CD4-positive, alpha-beta T cell (primary cell): ENCODE data around the gene CLEC2B. TPM values are rescaled to one million over a fixed set of nuclear protein-coding genes. Genes with fewer than 3 reads are reported as not detected.

Experiments used
- ATAC-seq: fragments of 200-7000 bp; cut with Tn5 transposase; one replicate; pipeline ENCODE4 v1.10.0; 2022; ENCODE audit warnings: mild to moderate bottlenecking; ENCODE audit not compliant: poor library complexity
- CTCF ChIA-PET: fragments of 350-600 bp; sonication (Branson Sonifier 250); formaldehyde crosslinking; loops from one replicate; lab custom pipeline; 2021; ENCODE audit warnings: antibody characterized with exemption, inconsistent platforms; lab: Charles Lee
- POLR2A ChIA-PET: fragments of 350-600 bp; sonication (Branson Sonifier 250); formaldehyde crosslinking; loops from one replicate; lab custom pipeline; 2021; ENCODE audit warnings: antibody characterized with exemption, inconsistent platforms; lab: Charles Lee
- DNase-seq, 14 experiments: peaks; one replicate each; pipeline ENCODE4 v3.0.0-alpha.2; 2013 to 2020; ENCODE audit warnings: mixed read lengths in 2 of 14
- H3K27ac ChIP-seq, 2 donors: one replicate each; pipeline versions ENCODE4 v1.5.1 to v1.7.0; 2013; ENCODE audit warnings: low read length in 2 of 2, low read depth in 1 of 2, mild to moderate bottlenecking in 1 of 2
- H3K27me3 ChIP-seq, 2 experiments: 1 replicate in 1 of 2; 2 replicates in 1 of 2; pipeline versions ENCODE4 v1.6.1 to v1.7.0; 2013; ENCODE audit warnings: low read length in 2 of 2, control low read depth in 1 of 2, mild to moderate bottlenecking in 1 of 2, moderate library complexity in 1 of 2; ENCODE audit not compliant: insufficient read depth in 2 of 2, control insufficient read depth in 1 of 2
- H3K36me3 ChIP-seq: one replicate; pipeline ENCODE4 v1.6.1; 2013; ENCODE audit warnings: low read length, control low read depth; ENCODE audit not compliant: insufficient read depth
- H3K4me1 ChIP-seq: one replicate; pipeline ENCODE4 v1.6.1; 2013; ENCODE audit warnings: low read length, control low read depth; ENCODE audit not compliant: insufficient read depth
- H3K4me3 ChIP-seq: one replicate; pipeline ENCODE4 v1.5.1; 2013; ENCODE audit warnings: mild to moderate bottlenecking, low read length, moderate library complexity
- H3K9me3 ChIP-seq, 2 experiments: 1 replicate in 1 of 2; 2 replicates in 1 of 2; pipeline versions ENCODE4 v1.6.1 to v1.7.0; 2013; ENCODE audit warnings: low read length in 2 of 2, mild to moderate bottlenecking in 2 of 2, control low read depth in 1 of 2, moderate library complexity in 1 of 2; ENCODE audit not compliant: control insufficient read depth in 1 of 2, insufficient read depth in 1 of 2
- H3K27ac Mint-ChIP-seq: one replicate; pipeline ENCODE4 v1.8.0; 2020; ENCODE audit warnings: mixed read lengths
- H3K27me3 Mint-ChIP-seq: one replicate; pipeline ENCODE4 v1.8.0; 2021; ENCODE audit warnings: mixed read lengths
- H3K36me3 Mint-ChIP-seq: one replicate; pipeline ENCODE4 v1.8.0; 2021; ENCODE audit warnings: low read depth, mixed read lengths
- H3K4me1 Mint-ChIP-seq: one replicate; pipeline ENCODE4 v1.8.0; 2021; ENCODE audit warnings: low read depth, mixed read lengths
- H3K4me3 Mint-ChIP-seq: one replicate; pipeline ENCODE4 v1.8.0; 2020; ENCODE audit warnings: mild to moderate bottlenecking, mixed read lengths
- H3K9me3 Mint-ChIP-seq: one replicate; pipeline ENCODE4 v1.8.0; 2020; ENCODE audit warnings: mixed read lengths
- CTCF ChIP-seq: fragments of 200-600 bp; IDR thresholded peaks from one replicate; pipeline ENCODE4 v1.8.0; 2022; ENCODE audit warnings: antibody characterized with exemption, mild to moderate bottlenecking
- intact Hi-C, 2 experiments: fragments of 100-400 bp; cut with DNase I in 1 of 2; cut with micrococcal nuclease in 1 of 2; formaldehyde crosslinking; loops; one replicate each; pipeline versions ENCODE4 v1.15.1 to v1.9.0; 2023 to 2025; cut with DNase I, micrococcal nuclease
- total RNA-seq, 174 experiments: library from RNA in 2 of 174; stranded (reverse) in 2 of 174; gene quantifications; one replicate each; pipeline ENCODE4 v1.2.3 and lab custom pipeline; 2021 to 2026

Gene CLEC2B
- total RNA-seq, 2 experiments from 2014 or later = 152 to 155 TPM

- H3K27ac ChIP-seq = no peak overlapping the region
- no peaks in the 10 kb centered on the region for H3K4me1 ChIP-seq
- H3K4me3 ChIP-seq = no peak overlapping the region
- no peaks in the 10 kb centered on the region for H3K4me1 Mint-ChIP-seq
- no peak overlapping the region for H3K27ac Mint-ChIP-seq
- ATAC-seq (no peak), DNase-seq (no peak)
- H3K9me3 Mint-ChIP-seq = peaks cover 10% of the 10 kb centered on the region
- peaks cover 10% of the 10 kb centered on the region for H3K36me3 Mint-ChIP-seq
- TF ChIP-seq CTCF = no peak
- no peaks in the 10 kb centered on the region for H3K27me3 Mint-ChIP-seq
- H3K27me3 ChIP-seq = no peaks in the 10 kb centered on the region
- peaks cover 6 to 12% of the 10 kb centered on the region in 2 experiments for H3K9me3 ChIP-seq
- no peaks in the 10 kb centered on the region for H3K36me3 ChIP-seq
- CTCF ChIA-PET = no interaction called here
- POLR2A ChIA-PET = no interaction called here
- intact Hi-C loops = no loop called here
- no peak overlapping the region for H3K4me3 Mint-ChIP-seq
Measured at GRCh38 chr12:9899209-9899608, 30.1 kb upstream of the CLEC2B start.

- H3K4me3 ChIP-seq = no peak overlapping the region
- Mint-ChIP-seq H3K9me3 (peaks cover 2% of the 10 kb centered on the region), H3K4me1 (no peaks in the 10 kb centered on the region), H3K4me3 (no peak overlapping the region), H3K27ac (no peak overlapping the region), H3K36me3 (peaks cover 5% of the 10 kb centered on the region), H3K27me3 (no peaks in the 10 kb centered on the region)
- TF ChIP-seq CTCF = no peak
- intact Hi-C loops = no loop called here
- peaks cover 5 to 8% of the 10 kb centered on the region in 2 experiments for H3K9me3 ChIP-seq
- no peaks in the 10 kb centered on the region for H3K27me3 ChIP-seq
- no peaks in the 10 kb centered on the region for H3K4me1 ChIP-seq
- DNase-seq (no peak), ATAC-seq (no peak)
- CTCF ChIA-PET = no interaction called here
- H3K27ac ChIP-seq = no peak overlapping the region
- no peaks in the 10 kb centered on the region for H3K36me3 ChIP-seq
- POLR2A ChIA-PET = no interaction called here
Measured at GRCh38 chr12:9897535-9897934, 28.4 kb upstream of the CLEC2B start.

GRCh38 chr12:9895215-9895971 lies 26.2 kb upstream of the CLEC2B start:
- no peak for TF ChIP-seq CTCF
- ATAC-seq = no peak

More at GRCh38 chr12:9895215-9895971, 26.2 kb upstream of the CLEC2B start:
- no peak overlapping the region for H3K4me3 ChIP-seq
- H3K4me1 ChIP-seq = no peaks in the 10 kb centered on the region
- CTCF ChIA-PET = interaction anchor here (1.4 to 1.8 kb wide), 2 partner anchors 18 to 74 kb away, joined by 3 to 4 read pairs; no protein-coding TSS in a partner anchor
- Mint-ChIP-seq H3K4me1 (no peaks in the 10 kb centered on the region), H3K9me3 (no peaks in the 10 kb centered on the region), H3K27me3 (no peaks in the 10 kb centered on the region), H3K4me3 (no peak overlapping the region), H3K36me3 (no peaks in the 10 kb centered on the region), H3K27ac (no peak overlapping the region)
- H3K27ac ChIP-seq = no peak overlapping the region
- no peaks in the 10 kb centered on the region for H3K27me3 ChIP-seq
- no peaks in the 10 kb centered on the region for H3K9me3 ChIP-seq
- no peak for DNase-seq
- intact Hi-C loops = no loop called here
- H3K36me3 ChIP-seq = no peaks in the 10 kb centered on the region
- POLR2A ChIA-PET = interaction anchor here (1.6 kb wide), 1 partner anchor 11 kb away, joined by 6 read pairs; no protein-coding TSS in a partner anchor
